G401 (cell line): ENCODE measurements around the gene WNT11. TPM values are rescaled to one million over a fixed set of nuclear protein-coding genes. Genes with fewer than 3 reads are reported as not detected.

ENCODE experiments used
- DNase-seq: peaks from one replicate; pipeline ENCODE4 v3.0.0-alpha.2; 2015; ENCODE audit warnings: low spot score
- in situ Hi-C: cut with HindIII; loops from 2 replicates; pipeline ENCODE4 v1.10.0; 2016; ENCODE audit warnings: low sequenced_read_pairs, mixed read lengths
- total RNA-seq: library from RNA; depleted of rRNA; stranded (reverse); fragments of >200 nt; shearing (Covaris generic); gene quantifications from 2 replicates; pipeline ENCODE4 v1.2.3, GENCODE V29; 2014; rRNA removed

Gene WNT11
- total RNA-seq, result 20.5 and 21.6 TPM in 2 replicates

DNA sequence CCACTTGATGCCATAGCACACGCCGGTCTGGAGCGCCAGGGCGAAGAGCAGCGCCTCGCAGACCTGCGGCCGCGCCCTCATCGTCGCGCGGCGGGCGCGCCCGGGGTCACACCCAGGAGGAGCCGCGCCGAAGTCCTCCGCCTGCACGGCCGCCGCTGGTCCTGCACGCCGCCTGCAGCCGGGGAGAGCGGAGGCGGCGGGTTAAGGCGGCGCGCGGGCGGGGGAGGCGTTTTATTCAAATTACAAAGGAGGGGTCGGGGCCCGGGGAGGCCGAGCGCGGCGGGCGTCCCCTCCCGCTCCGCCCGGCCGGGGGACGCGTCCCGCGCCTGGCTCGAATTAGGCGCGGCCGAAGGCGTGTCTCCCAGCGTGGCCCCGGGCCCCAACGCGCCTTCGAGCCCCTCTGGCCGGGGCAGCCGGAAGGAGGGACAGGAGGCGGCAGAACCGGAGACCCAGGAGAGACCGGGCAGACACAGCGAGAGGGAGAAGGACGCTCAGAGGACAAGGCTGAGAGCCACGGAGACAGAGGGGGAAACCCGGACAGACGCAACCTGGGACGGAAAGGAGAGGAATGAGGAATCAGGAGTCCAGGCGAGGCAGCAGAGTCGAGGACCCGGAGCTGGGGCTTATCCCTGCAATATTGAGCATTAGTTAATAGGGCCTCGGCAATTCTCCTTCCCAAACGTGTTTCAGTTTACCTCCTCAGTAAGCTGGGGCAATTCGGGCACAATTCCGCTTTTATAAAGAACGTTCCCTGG lies at the start of gene WNT11:
Gene WNT11 (minus strand): TSS at position 176 of the 755 bp plus-strand sequence. CDS start 95 bp downstream, at position 81.
- in situ Hi-C loops, result no loop called here
- no peak for DNase-seq

DNA sequence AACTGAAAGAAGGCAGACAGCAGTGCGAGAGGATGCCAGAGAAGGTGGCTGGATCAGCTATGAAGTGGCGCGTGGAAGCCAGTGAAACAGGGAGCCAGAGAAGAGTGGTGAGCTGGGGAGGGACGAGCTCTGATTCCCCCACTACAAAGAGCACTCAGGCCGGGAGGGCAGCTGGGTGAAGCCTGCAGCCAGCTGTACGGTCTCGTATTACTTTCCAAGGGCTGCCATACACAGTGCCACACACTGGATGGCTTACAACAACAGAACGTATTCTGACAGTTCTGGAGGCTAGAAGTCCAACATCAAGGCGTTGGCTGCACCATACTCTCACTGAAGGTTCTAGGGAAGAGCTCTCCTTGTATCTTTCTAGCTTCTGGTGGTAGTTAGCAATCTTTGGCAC lies 47.1 kb upstream of the WNT11 start:
- in situ Hi-C loops, result no loop called here
- DNase-seq, result no peak

DNA sequence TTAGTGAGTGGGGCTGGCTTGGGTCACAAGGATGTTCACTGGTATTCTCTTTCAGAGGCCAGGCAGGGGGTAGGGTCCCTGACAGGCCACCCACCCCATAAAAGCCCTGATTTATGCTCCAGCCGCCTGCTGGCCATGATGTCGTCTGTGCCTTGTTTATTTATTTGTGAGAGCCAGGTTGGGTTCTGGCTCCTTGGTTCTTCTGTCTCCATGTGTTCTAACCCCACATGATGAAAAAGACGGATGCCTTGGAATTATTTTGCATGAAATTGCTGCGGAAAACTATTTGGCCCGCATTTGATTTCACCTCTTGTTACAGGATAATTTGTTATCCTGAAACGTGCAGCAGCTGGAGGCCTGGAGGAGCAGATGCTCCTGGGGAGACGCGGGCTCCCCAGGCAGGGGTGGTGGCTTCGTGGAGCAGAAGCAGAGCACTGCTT lies 46.3 kb upstream of the WNT11 start:
- in situ Hi-C loops, result no loop called here

DNA sequence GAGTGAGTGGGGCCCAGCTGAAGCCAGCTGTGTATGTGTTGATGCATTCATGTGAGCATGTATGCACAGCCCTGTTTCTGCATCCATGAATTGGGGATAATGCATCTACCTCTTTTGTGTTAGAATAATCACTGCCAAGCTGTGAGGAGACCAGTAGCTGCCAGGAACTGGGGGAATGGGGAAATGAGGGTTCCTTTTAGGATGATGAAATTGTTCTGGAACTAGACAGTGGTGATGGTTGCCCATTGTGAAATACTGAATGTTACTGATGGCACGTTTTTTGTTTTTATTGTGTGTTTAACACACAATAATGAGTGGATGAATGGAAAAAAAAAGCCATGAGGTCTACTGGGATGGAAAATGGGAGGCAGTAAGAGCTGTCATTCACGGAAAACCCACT lies 45.3 kb upstream of the WNT11 start:
- in situ Hi-C loops, result no loop called here
- no peak for DNase-seq

More for the DNA sequence above, 46.3 kb upstream of the WNT11 start:
- no peak for DNase-seq

DNA sequence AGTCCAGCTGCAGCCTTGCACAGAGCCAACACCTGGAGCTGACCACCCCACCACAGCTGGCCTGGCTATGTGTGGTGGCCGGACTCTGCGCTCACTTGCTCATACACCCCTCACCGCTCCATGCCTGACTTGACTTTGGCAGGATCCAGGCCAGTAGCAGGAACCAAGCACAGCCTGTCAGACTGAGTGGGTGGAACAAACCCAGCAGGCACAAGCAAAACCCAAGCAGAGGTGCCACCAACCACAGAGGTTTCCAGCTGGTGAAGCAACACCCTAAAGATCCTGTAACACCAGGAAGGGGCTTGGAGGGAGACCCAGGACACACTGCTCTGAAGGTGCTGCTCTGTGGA lies 44.9 kb upstream of the WNT11 start:
- in situ Hi-C loops, result no loop called here

DNA sequence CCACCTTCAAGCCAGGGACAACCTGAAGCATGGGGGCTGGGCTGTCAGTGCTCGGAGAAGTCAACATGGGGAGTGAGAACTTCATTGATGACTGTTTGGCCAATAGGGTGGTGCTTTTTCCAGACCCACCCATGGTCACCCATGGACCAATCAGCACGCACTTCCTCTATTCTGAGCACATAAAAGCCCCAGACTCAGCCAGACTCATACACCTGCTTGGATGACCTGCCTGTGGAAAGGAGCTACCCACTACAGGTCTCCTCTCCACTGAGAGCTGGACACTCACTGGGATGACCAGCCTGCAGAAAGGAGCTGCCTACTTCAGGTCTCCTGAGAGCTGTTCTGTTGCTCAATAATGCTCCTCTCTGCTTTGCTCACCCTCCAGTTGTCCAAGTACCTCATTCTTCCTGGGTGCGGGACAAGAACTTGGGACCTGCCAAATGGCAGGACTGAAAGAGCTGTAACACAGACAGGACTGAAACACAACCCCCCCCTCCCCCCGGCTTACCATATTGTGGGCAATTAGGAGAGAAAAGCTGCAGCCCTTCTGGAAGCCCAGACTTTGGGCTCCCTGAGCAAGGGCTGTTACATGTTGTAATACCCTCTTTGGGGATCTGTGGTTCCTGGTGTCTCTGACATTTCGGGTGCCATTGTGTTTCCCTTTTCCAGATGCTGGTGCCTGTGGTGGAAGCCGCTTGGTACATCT lies 44.4 kb upstream of the WNT11 start:
- no peak for DNase-seq
- in situ Hi-C loops, result no loop called here

More for the DNA sequence above, 44.9 kb upstream of the WNT11 start:
- no peak for DNase-seq

DNA sequence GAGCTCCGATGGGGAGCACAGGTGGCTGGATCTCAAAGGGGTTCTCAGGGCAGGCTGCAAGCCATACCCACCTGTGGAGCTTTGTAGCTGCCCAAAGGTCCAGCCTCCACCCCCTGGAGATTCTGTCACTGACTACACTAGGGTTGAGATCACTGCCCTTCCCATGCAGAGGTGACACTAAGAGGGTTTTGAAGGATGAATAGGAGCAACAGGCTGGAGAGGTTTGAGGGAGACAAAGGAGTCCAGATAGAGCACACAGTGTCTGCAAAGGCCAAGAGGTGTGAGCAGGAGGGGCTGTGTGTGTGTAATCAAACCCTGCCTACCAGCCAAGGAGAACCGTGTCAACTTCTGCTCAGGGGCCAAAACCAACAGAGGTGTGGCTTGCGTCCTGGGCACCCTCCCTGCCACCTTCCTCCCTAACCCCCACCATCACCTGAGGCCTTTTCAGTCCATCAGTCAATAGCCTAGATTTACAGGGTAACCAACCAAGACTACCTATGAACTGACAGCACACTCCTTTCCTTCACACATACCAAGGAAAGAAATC lies 43.0 kb upstream of the WNT11 start:
- DNase-seq, result no peak
- in situ Hi-C loops, result no loop called here

DNA sequence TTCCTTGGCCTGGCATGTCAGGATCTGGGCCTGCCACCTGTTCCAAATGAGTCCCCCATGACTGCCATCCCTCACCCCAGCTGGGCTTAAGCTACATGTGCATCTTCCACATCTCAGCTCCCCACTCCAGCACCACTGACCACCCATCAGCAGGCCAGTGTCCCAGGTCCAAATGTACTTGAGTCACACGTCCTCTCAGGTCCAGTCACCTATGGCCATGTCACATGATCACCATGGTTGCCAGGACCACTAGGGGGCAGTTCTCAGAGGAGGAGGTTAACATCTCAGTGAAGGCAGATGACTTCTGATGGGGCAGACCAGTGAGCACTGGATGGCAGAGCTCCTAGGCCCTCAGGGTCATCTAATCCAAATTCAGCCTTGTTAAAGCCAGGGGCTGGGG lies 41.9 kb upstream of the WNT11 start:
- no peak for DNase-seq
- in situ Hi-C loops, result no loop called here

DNA sequence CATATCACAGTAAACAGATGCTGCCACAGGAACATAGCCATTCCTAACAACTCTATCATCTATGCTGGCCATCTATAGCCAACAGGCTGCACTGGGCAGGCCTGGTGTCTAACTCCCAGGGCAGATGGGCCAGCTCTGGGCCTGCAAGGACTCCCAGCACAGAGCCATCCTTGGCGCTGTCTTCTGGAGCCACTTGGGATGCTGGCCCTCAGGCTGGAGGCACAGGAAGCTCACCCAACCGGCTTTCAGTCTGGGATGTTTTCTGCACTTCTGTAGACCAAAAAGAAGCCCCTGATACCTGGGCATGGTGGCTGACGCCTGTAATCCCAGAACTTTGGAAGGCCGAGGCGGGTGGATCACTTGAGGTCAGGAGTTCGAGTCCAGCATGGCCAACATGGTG lies 40.8 kb upstream of the WNT11 start:
- DNase-seq, result no peak
- in situ Hi-C loops, result no loop called here

DNA sequence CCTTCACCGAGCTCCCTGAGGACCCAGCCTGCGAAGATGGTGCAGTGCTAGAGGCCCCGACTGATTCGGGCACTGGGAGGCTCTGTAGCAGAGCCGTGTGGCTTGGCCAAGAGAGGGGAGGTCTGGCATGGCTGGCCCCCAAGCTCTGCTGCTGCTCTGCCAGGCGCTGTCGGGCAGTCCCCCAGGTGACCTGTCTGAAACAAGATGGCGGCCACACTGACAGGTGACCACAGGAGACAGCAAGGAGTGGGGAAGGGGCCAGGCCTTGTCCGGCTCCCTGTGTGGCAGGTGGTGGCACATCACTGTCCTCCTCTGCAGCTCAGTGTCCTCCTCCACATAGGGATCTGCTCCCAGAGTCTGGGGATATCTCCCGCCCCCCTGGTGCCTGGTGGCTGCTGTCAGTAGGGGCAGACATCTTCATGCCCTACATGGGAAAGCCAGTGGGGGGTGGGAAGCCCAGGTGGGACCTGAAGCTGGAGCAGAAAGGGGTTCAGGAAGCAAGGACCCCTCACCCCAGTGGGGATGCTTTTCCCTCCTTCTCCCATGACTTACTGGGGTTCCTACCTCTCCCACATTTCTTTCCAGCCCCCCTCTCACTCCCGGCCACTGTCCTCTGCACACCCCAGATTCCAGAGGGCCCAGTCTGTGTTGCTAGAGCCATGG lies 40.1 kb upstream of the WNT11 start:
- in situ Hi-C loops, result no loop called here
- no peak for DNase-seq

DNA sequence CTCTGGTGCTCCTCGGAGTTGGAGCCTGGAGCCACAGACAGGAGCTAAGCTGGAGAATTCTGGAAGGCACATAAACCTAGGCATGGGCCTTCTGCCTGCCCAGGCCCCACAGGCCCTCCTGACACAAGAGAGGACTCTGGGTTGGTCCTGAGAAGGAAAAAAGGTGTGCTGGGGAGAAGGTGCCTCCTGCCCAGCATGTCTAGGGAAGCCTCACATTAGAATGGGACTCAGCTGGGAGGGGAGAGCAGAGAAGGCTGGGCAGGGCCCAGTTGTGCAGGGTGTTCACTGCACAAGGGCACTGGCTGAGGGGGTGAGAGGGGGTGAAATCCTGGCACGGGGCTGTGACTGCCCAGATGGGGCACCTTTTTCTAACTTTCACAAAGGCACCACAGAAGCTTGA lies 39.4 kb upstream of the WNT11 start:
- DNase-seq, result no peak
- in situ Hi-C loops, result no loop called here

DNA sequence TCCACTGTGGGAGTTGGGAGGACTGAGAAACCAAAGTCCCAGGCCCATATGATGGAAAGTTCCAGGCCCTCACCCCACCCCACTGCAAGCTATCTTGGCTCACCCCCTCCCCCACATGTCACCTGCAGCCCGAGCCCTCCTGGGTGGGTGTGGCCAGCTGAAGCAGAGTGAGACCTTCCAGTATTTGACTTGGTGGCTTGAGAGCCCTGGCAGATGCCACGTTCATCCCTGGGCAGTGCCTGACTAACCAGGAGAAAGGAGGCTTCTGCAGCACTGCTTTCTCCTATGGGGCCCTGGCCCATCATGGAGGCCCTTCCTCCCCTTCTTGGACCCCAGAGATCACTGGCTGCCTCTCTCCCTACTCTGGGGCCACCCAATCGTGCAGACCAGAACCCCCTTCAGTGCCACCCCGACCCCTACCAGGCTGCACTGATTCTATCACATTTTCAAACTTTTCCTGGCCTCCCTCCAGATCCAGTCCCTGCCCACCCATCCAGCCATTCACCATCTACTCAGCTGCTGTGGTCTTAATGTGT lies 38.1 kb upstream of the WNT11 start:
- in situ Hi-C loops, result no loop called here
- no peak for DNase-seq

DNA sequence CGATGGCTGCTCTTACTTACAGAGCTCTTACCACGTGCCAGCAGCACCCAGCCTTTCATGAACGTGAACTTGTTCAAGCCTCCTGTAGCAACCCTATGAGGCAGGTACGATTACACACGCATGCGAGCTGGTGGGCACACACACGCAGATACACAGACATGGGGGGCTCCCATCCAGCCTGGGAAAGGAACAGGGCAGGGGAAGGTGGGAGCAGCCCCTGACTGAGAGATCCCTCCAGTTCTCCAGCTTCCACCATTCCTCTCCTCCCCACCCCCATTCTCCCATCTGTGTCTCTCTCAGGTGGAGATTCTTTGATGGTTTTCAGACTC lies 37.6 kb upstream of the WNT11 start:
- in situ Hi-C loops, result no loop called here
- DNase-seq, result no peak

DNA sequence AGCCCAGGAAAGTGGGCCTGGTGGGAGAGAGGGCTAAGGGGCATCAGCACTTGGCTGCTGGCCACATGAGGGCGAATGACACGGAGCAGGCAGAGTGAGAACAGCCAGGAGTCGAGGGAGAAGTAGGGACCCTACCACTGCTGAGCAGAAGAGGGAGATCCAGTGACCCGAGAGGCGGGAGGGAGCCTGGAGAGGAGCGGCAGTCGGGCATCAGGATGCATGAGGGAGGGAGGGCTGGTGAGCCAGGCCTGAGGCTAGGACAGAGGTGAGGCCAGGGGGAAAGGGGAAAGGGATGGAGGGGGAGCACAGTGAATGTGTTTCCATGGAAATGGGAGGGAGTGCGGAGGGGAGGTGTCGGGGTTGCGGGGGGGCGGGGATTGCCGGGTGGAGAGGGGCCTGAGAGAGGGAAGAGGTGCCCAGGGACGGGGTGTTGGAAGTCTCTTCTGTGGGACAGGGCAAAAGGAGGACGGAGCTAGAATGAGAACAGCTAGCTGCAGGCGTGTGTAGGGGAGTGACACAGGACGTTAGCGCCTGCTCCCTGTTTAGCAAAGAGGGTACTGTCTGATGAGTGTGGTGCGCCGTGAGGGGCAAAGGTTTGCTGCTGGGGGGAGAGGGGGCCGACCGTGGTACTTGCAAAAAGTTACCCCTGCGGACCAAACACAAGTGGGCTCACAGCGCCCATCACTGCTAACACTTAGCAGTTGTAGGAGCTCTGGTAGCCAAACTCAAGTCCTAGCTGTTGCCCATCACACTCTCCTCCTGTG lies 37.1 kb upstream of the WNT11 start:
- no peak for DNase-seq
- in situ Hi-C loops, result no loop called here

DNA sequence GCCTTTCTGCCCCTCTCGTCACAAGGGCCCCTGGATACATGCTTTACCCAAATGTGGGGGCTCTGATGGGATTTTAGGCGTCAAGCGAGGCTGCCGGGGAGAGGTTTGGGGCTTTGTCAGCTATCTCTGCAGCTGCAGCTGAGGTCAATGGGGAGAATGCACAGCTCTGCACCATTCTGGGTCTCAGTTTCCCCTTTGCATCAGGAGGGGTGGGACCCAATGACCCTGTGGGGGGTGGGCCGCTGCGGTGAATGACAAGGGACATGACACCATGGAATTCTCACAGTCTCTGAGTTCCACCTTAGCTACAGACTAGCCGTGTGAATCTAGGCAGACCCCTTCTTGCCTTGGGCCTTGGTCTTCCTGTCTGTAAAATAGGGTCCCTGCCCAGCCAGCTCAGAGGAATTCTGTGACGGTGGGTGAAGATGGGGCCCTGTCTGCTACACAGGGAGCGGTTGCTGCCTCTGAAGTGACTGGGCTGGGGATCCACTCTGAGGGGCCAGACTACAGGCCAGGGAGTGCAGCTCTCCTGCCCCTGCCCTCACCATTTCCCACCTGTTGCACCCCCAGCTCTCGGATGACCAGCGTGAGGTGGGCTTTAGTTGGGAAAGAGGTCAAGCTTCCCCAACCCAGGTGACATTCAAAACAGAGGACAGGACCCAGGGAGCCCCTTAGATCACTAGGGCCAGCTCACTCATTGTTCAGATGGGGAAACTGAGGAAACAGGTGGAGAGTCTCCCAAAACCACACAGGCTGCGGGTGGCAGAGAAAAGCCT lies 35.9 kb upstream of the WNT11 start:
- DNase-seq, result no peak
- in situ Hi-C loops, result no loop called here

DNA sequence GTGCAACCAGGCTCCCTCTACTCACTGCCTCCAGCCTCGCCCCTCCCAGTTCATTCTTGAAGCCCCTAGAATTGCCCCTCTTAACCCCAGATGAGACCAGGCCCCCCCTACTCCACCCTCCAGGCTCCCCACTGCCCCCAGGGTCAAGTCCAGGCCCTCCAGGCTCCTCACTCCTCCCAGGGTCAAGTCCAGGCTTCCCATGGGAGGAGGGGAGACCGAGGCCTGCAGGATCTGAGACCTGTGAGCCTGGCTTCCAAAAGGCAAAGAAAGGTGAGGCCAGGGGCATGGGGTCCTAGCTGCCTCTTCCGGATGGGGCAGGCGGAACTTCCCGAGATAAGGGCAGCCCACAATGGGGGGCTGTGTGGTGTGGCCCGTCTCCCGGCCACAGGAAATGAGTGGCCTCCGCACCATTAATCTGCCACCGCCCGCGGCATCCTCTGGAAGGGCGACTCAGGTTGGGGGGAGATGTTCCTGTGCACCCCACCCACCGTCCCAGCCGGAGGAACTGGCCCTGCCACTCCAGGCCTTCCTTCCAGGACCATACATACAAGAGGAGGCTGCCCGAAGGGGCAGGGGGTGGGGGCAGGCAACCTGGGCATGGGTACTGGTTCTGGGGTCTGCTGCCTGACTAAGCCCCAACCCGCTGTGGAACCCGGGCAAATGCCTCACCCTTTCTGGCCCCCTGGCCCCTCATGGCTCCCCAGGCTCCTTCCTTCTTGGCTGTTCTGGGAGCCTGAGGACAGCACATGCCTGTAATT lies 35.1 kb upstream of the WNT11 start:
- in situ Hi-C loops, result no loop called here
- DNase-seq, result no peak

DNA sequence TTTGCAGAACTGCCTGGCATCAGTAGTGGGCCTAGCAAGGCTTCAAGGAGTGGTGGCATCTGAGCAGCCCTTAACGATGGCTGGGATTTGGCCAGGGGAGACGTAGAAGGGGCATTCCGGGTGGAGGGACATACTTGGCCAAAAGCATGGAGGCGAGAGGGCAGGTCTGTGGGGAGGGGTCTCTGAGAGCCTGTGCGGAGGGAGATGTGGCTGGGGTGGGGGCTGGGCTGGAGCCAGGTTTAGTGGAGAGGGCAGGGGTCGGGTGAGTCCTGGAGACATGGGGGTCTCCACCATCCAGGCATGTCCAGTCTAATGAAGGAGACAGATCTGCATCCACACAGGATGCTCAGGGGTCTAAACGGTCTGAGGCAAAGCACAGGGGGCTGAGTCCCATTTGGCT lies 34.4 kb upstream of the WNT11 start:
- in situ Hi-C loops, result no loop called here
- no peak for DNase-seq

DNA sequence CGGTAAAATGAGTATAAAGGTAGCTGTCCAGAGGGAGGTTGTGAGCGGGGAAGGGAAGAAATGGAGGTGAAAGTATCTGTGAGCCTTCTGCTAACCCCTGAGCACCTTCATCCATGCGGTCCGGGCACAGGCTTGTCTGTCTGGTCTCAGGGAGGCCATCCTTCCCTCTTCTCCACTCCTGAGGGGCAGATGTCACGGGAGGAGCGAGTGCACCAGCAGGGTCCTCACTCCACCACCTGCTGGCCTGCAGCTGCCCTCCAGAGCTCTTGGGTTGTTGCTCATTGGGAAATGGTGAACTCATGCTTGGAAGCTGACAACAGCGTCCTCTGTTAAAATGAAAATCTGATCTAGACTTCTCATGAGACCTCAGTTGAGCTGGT lies 33.8 kb upstream of the WNT11 start:
- DNase-seq, result no peak

More for the DNA sequence above, 33.8 kb upstream of the WNT11 start:
- in situ Hi-C loops, result no loop called here
